HG02610 (cell line): ENCODE measurements around the gene AARS1.
"Not testable (repeated sequence)": the region's sequence is repeated elsewhere in the genome, so short reads cannot be mapped to it uniquely, and the experiment has no call there.

Source experiments
- ATAC-seq: cut with Tn5 transposase; IDR thresholded peaks from one replicate; pipeline ENCODE4 v1.9.1; 2021; ENCODE audit warnings: mild to moderate bottlenecking, moderate library complexity; ENCODE audit not compliant: unreplicated experiment

AARS1 gene

DNA sequence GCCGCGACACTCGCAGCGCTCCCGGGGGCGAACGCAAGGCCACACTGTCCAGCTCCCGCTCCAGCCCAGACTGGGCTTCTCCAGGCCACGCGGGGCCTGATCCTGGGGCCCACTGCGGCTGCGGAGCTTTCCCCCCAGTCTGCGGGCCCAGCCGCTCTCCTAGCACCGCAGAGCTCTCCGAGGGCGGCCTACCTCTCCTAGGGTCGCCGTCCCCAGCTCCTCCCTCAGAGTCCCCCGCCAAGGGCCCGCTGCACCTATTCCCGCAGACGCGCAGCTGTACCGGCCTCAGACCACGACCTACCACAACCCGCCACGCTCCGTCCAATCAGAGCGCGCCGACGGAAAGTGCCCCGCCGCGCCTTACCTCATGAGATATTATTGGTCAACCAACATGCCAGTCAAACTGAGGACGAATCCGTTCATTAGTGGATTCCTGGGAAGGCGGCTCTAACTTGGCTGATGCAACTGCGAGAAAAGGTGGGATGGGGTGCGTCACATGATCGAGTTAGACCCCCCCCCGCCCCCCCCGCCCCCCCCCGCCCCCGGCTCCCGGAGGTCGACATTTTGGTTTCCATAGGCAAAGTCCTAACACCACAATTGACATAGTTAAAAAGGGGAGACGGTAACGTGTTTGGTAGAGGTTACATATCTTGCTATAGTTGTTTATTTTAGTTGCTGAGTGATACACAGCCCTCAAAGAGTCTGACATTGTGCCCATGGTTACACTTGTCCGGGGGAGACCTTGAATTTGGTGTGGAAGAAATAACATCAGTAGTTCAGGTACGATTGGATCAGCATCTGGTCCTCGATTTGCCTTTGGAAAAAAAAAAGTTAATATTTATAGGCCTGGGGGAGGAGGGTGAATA lies at the start of gene AARS1:
Gene AARS1, minus strand, starts transcription at position 278 of the 866 bp plus-strand sequence. CDS start 6,743 bp downstream, outside the sequence.
- peak; percentile 96 for ATAC-seq

DNA sequence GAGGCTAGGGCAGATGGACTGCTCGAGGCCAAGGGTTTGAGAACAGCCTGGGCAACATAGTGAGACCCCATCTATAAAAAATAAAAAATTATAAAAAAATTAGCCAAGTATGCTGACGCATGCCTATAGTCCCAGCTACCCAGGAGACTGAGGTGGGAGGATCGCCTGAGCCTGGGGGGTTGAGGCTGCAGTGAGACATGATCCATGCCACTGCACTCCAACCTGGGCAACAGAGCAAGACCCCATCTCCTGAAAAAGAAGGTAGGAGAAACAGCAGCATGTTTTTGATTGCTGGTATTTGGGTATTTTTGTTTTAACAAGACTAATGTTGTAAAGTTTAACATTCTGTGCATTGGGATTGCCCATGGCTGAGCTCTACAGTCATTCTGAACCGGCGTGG lies 48.5 kb upstream of the AARS1 start:
- ATAC-seq, result no peak

DNA sequence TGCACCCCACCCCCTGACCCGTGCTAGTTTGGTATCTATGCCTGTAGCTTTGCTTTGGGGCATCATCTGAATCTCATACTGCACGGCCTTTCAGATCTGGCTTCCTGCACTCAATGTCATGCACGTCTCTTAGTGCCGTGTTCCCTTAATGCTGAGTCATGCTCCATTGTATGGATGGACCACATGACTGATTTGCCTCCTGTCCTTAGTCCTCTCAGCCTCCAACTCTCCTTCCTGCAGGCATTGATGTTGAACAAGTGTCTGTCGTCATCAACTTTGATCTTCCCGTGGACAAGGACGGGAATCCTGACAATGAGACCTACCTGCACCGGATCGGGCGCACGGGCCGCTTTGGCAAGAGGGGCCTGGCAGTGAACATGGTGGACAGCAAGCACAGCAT lies 43.4 kb upstream of the AARS1 start:
- not testable (repeated sequence) for ATAC-seq

DNA sequence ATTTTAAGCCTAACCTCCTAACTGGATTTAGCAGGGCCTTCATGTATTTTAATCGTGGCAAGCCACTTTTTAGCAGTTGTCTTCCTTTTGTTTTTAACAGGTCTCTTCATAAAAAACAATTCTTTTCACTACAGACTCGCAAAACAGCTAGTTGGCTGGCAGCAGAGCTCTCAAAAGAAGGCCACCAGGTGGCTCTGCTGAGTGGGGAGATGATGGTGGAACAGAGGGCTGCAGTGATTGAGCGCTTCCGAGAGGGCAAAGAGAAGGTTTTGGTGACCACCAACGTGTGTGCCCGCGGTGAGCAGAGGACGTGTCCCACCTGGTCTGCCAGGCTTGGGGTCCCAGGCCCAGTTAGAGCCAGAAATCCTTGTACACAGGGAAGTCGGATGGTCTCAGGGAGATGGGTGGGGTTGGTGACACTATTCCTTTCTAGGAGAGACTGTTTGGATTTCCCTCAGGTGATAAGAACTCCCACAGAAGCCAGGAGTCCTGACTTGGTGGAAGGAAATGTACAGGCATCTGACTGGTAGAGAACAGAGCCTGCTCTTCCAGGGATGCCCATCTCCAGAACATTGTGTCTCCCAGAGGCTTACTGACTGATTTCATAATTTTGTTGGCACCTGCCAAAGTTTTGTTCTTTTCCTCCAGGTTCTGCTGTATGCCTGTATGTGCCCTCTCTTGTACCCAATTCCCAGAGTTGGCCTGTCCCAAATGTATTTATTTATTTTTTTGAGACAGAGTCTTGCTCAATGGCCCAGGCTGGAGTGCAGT lies 42.5 kb upstream of the AARS1 start:
- no peak for ATAC-seq

DNA sequence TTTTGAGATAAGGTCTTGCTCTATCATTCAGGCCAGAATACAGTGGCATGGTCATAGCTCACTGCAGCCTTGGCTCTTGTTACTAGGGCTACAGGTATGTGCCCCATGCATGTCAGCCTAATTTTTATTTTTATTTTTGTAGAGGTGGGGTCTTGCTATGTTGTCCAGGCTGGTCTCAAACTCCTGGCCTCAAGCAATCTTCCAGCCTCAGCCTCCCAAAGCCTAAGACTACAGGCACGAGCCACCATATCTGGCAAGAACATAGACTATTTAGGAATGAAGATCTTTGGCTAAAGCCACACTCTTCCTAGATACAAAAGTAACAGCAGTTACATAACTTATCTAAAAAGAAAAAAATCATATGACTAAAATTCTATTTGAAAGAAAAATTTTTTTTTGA lies 41.8 kb upstream of the AARS1 start:
- no peak for ATAC-seq

DNA sequence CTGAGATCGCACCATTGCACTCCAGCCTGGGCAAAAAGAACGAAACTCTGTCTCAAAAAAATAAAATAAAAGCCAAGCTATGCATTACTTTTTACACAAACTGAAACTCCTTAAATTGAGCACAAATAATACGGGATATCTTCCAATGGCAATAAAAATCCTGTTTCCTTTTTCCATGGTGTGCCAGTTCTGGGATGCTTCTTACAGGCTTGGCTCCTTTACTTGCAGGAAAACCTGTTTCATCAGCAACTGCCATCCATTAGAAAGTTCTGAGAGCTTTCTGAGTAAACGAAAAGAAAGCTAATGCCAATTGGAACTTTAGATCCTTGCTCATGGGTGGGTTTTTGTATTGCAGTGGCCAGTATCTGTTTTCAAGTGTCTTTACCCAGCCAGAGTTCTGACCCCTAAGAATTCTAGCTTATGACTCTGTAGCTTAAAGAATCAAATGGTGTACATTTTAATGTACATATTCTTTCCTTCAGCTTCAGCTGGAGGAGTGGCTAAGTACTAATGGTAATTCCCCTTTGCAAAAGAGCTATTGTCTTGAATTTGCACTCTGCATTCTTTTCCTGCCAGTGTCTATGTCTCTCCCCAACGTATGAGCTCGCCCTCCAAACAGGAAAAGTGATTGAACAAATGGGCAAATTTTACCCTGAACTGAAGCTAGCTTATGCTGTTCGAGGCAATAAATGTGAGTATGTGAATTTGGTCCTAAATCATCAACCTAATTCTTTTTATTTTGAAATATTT lies 35.9 kb upstream of the AARS1 start:
- ATAC-seq, result no peak

DNA sequence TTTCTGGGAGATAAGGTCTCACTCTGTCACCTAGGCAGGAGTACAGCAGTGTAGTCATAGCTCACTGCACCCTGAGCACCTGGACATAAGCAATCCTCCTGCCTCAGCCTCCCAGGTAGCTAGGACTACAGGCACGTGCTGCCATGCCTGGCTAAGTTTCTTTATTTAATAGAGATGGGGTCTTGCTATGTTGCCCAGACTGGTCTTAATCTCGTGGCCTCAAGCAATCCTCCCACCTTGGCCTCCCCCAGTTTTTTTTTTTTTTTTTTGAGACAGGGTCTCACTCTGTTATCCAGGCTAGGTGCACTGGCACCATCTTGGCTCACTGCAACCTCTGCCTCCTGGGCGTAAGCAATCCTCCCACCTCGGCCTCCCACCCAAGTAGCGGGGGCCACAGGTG lies 30.8 kb upstream of the AARS1 start:
- ATAC-seq, result no peak

DNA sequence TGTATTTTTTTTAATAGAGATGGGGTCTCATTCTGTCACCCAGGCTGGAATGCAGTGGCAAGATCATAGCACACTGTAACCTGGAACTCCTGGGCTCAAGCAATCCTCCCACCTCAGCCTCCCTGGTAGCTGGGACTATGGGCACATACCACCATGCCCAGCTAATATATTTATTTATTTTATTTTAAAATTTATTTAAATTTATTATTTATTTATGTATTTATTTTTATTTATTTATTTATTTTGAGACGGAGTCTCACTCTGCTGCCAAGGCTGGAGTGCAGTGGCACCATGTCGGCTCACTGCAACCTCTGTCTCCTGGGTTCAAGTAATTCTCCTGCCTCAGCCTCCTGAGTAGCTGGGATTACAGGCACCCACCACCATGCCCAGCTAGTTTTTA lies 18.4 kb upstream of the AARS1 start:
- ATAC-seq, result not testable (repeated sequence)

DNA sequence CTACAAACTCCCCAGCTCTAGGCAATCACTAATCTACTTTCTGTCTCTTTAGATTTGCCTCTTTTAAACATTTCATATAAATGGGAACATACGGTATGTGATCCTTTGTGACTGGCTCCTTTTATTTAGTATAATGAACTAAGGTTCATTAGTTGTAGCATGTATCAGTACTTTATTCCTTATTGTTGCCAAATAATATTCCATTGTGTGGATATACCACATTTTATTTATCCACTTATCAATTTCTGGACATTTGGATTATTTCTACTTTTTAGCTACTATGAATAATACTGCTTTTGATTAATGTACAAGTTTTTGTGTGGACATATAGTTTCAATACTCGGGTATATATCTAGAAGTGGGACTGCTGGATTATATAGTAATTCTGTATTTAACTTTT lies 17.6 kb upstream of the AARS1 start:
- no peak for ATAC-seq

DNA sequence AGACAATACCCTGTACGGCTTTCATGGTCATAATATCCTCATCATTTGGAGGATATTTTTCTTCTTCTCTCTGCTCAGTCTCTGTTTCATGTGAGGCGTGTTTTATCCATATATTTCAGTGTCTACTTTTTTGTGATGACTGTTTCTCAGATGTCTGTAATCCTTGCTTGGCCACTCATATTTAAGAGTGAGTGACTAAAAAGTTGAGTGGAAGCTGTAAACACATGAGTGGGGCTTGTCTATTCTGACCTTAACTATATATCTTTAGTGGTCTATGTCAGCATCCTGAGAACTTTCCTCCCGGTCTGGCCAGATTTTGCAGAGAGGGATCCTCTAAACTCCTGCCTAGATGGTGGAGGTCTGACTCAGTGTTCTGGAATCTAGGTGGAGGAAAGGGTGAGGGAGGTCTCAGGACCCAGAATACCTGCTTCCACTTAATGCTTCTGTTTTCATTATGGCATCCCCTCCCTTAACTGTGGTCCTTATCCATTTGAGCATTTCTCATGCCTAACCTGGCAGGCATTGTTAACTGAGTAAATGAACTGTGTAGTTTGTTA lies 15.7 kb upstream of the AARS1 start:
- no peak for ATAC-seq

DNA sequence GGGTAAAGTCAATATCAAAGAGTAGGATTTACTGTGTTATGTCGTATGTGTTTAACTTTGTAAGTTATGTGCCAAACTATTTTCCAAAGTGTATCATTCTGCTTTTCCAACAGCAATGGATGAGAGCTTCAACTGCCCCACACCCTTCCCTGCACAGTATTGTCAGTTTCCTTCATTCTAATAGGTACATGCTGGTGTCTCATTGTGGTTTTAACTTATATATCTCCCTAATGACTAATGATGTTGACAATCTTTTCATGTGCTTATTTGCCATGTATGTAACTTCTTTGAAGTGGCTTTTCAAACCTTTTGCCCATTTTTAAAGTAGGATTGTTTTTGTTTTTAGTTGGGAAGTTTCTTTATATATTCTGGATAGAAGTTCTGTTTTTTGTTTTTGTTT lies 13.4 kb upstream of the AARS1 start:
- ATAC-seq, result no peak

DNA sequence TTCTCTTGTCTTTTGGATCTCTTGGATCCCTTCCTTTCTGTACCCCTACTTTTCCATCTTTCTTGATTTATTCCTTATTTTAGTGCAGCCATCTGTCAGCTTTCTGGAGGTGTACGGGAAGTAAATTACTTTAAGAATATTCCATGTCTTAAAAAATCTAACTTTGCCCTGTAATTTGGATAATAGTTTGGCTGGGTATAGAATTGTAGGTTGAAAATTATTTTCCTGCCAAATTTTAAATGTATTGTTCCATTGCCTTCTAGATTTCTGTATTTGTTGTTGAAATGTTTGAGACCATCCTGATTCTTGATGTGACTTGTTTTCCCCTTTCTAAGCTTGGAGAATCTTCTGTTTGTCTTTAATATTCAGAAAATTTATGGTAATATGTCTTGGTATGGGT lies 11.8 kb upstream of the AARS1 start:
- ATAC-seq, result no peak

DNA sequence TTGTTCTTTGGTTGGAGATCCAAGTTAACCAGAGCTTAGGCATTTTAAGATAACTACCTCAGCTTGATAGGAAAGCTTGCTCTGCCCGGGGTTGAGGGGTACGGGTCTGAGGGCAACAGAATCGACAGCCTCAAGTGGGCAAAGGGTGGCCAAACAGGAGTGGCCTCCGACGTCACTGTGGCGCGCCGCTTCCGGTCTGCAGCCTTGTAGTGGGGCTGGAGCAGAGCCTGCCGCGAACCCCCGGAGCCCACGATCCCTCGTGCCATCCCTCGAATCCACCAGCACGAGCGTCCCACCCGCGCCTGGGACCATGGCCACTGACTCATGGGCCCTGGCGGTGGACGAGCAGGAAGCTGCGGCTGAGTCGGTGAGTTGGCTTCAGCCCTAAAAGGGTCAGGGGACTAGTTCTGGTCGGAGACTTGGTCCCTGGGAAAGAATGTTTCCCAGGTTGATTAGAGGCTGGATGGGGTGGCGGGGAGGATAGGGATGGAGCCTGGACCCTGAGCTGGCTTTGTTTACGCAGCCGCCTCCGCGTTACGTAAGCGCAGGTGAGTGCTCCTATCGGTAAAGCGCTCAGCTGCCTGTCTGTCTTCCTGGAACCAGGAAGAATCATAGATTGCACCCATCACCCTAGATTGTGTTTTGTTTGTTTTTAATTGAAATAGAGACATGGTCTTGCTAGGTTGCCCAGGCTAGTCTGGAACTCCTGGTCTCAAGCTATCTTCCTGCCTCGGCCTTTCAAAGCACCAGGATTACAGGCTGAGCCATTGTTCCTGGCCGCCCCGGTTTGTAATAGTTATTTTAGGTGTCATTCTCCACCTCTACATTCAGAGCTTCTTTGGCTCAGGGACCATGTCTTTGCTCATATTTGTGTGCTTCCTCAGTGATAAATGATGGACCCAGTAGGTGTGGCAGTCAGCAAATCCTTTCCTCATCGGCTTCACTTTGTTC lies 10.0 kb upstream of the AARS1 start, which contains the start of gene DDX19B:
Gene DDX19B, plus strand, starts transcription at position 199 of the 951 bp plus-strand sequence. Its CDS starts 112 bp downstream, at position 311.
- peak; percentile 74 for ATAC-seq

DNA sequence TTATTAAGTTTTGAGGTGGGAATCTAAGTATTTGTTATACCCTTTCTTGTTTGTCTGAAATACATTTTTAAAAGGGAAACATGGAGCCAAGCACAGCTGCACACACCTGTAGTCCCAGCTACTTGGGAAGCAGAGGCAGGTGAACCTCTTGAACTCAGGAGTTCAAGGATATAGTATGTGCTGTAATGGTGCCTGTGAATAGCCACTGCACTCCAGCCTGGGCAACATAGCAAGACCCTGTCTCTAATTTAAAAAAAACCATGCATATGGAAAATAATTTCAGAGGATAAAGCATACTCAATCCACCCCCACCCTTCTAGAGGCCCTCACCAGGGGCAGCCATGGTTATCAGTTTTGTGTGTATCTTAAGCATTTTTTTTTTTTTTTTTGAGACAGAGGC lies 6.3 kb upstream of the AARS1 start:
- ATAC-seq, result no peak

DNA sequence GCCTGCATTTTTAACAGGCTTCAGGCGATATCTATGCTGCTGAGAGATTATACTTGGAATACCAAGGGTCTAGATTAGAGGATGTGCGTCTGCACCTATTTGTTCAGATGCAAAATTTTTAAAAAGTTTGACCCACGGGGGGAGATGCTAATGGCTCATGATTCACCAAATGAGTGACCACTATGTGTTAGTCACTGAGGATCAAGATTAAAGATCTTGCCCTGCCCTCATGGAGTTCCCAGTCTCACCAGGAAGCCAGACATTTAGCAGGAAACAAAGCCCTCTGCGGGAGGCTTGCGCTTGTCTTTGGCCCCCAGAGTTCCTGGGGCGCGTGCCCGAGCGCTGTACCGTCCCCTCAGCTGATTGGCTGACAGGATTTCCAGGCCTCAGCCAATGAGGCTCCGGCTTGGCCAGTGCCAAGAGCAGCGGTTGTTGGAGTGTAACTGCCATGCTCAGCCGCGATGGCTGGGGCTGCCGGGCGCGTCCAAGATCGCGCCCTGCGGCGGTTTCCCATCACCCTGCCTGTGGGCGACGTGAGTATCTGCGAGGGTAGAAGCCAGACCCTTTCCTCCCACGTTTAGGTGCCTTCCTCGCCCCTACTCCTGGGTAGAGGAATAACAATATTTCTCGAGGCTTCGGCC lies 5.2 kb upstream of the AARS1 start:
- ATAC-seq, result no peak

DNA sequence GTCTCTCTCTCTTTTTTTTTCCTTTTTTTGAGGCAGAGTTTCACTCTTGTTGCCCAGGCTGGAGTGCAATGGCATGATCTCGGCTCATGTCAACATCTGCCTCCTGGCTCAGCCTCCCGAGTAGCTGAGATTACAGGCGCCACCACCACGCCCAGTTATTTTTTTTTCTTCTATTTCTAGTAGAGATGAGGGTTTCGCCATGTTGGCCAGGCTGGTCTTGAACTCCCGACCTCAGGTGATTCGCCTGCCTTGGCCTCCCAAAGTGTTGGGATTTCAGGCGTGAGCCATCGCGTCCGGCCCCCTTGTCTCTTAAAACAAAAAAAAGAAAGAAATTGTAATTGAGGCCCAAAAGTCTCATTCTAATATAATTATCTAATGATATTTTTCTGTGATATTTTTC lies 2.8 kb upstream of the AARS1 start:
- ATAC-seq, result not testable (repeated sequence)

DNA sequence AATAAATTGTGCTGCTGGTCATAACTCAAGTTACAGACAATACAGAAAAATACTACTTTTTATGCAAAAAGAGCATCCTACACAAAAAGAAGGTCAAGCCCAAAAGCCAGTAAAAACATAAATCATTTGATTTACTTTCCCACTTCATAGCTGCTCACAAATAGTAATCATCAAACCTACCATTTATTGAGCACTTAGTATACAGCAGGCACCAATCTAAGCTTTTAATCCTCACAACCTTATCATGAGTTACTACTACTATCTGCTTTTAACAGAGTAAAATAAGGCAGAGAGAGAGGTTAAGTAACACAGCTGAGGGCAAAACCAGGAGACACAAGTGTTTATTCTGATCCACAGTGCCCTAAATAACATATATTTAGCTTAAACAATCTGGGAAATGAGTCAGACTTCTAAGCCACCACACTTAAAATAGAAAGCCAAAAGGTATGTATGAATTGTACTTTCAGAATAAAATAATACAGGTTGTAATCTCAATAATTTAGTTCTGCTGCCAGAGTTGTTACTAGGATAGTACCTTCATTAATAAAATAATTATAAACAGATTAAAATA lies 1.7 kb upstream of the AARS1 start:
- ATAC-seq, result no peak

DNA sequence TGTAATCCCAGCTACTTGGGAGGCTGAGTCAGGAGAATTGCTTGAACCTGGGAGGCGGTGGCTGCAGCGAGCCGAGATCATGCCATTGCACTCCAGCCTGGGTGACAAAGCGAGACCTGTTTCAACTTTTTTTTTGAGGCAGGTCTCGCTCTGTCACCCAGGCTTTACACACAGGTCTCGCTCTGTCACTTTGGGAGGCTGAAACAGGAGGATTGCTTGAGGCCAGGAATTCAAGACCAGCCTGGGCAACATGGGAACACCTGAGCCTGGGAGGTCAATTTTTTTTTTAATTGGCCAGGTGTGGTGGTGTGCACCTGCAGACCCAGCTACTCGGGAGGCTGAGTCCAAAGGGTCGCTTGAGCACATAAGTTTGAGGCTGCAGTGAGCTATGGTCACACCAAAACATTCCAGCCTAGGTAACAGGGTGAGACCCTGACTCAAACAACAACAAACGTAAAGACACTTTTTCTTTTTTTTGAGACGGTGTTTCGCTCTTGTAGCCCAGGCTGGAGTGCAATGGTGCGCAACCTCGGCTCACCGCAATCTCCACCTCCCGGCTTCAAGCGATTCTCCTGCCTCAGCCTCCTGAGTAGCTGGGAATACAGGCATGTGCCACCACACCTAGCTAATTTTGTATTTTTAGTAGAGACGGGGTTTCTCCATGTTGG lies 1.9 kb downstream of the AARS1 start:
- not testable (repeated sequence) for ATAC-seq
